Colonic mucosa (tissue), 4 donors: ENCODE results near the gene RGS8. TPM values are rescaled to one million over a fixed set of nuclear protein-coding genes. Genes with fewer than 3 reads are reported as not detected.

ENCODE experiments used
- DNase-seq: peaks from one replicate; pipeline ENCODE4 v3.0.0-alpha.2; 2020
- H3K27ac ChIP-seq: fragments of 200-600 bp; one replicate; pipeline ENCODE4 v1.8.0; 2021
- H3K27me3 ChIP-seq: fragments of 200-600 bp; one replicate; pipeline ENCODE4 v1.8.0; 2021
- H3K36me3 ChIP-seq: fragments of 200-600 bp; one replicate; pipeline ENCODE4 v1.8.0; 2021
- H3K4me1 ChIP-seq: fragments of 200-600 bp; one replicate; pipeline ENCODE4 v1.8.0; 2021; ENCODE audit warnings: mild to moderate bottlenecking
- H3K4me3 ChIP-seq: fragments of 200-600 bp; one replicate; pipeline ENCODE4 v1.8.0; 2021
- H3K9ac ChIP-seq, 2 donors: one replicate each; pipeline ENCODE4 v1.7.0; 2013; ENCODE audit warnings: control low read depth in 2 of 2, low read depth in 2 of 2, low read length in 2 of 2
- H3K9me3 ChIP-seq: fragments of 200-600 bp; one replicate; pipeline ENCODE4 v1.8.0; 2021
- CTCF ChIP-seq: fragments of 200-600 bp; IDR thresholded peaks from one replicate; pipeline ENCODE4 v1.8.0; 2022; ENCODE audit warnings: antibody characterized with exemption, mild to moderate bottlenecking
- intact Hi-C: fragments of 100-400 bp; cut with DNase I; formaldehyde crosslinking; loops from one replicate; pipeline ENCODE4 v1.14.1; 2022
- total RNA-seq, 2 donors: library from RNA; stranded (reverse); fragmentation: NEBNext Ultra II Directional in 1 of 2; extraction: Animal tissue kit (Norgen Biotek cat#: 25700) in 1 of 2; gene quantifications; one replicate each; pipeline ENCODE4 v1.2.1, GENCODE V29; 2021
- donor health status: healthy.
- donor health status: DM: no; HTN: no; CAD: no.
- donor health status: DM: no; HTN: no; CAD: no.

Gene RGS8
- total RNA-seq, 2 donors from 2014 or later, result not detected

GRCh38 chr1:182723200-182723599 is 38.8 kb upstream of the RGS8 start:
- DNase-seq, result peak; percentile 22
- Histone ChIP-seq H3K4me3 (no peak overlapping the region), H3K27ac (no peak overlapping the region), H3K9me3 (no peaks in the 10 kb centered on the region), H3K4me1 (no peaks in the 10 kb centered on the region), H3K36me3 (no peaks in the 10 kb centered on the region), H3K9ac (no peak overlapping the region), H3K27me3 (no peaks in the 10 kb centered on the region)
- intact Hi-C loops, result no loop called here
- TF ChIP-seq CTCF, result no peak

GRCh38 chr1:182721525-182721924 is 37.1 kb upstream of the RGS8 start:
- H3K9ac ChIP-seq, result no peak overlapping the region
- no peak for TF ChIP-seq CTCF
- no peaks in the 10 kb centered on the region for H3K9me3 ChIP-seq
- H3K27me3 ChIP-seq, result no peaks in the 10 kb centered on the region
- intact Hi-C loops, result no loop called here
- H3K36me3 ChIP-seq, result no peaks in the 10 kb centered on the region
- no peaks in the 10 kb centered on the region for H3K4me1 ChIP-seq
- H3K27ac ChIP-seq, result no peak overlapping the region
- H3K4me3 ChIP-seq, result no peak overlapping the region
- DNase-seq, result no peak

- intact Hi-C loops, result no loop called here
- Histone ChIP-seq H3K9me3 (no peaks in the 10 kb centered on the region), H3K36me3 (no peaks in the 10 kb centered on the region), H3K27ac (no peak overlapping the region), H3K27me3 (no peaks in the 10 kb centered on the region), H3K9ac (no peak overlapping the region), H3K4me3 (no peak overlapping the region), H3K4me1 (no peaks in the 10 kb centered on the region)
- no peak for TF ChIP-seq CTCF
- no peak for DNase-seq
Measured at GRCh38 chr1:182720463-182720862, 36.1 kb upstream of the RGS8 start.

- Histone ChIP-seq H3K9ac (no peak overlapping the region), H3K36me3 (no peaks in the 10 kb centered on the region), H3K9me3 (no peaks in the 10 kb centered on the region), H3K4me3 (no peak overlapping the region), H3K4me1 (no peaks in the 10 kb centered on the region), H3K27me3 (no peaks in the 10 kb centered on the region), H3K27ac (no peak overlapping the region)
- no peak for DNase-seq
- intact Hi-C loops, result no loop called here
- no peak for TF ChIP-seq CTCF
Measured at GRCh38 chr1:182719553-182719952, 35.2 kb upstream of the RGS8 start.

- intact Hi-C loops, result no loop called here
- TF ChIP-seq CTCF, result no peak
- Histone ChIP-seq H3K9ac (no peak overlapping the region), H3K27ac (no peak overlapping the region), H3K4me1 (no peaks in the 10 kb centered on the region), H3K27me3 (no peaks in the 10 kb centered on the region), H3K4me3 (no peak overlapping the region), H3K36me3 (no peaks in the 10 kb centered on the region), H3K9me3 (no peaks in the 10 kb centered on the region)
- DNase-seq, result no peak
Measured at GRCh38 chr1:182718311-182718710, 33.9 kb upstream of the RGS8 start.
